Body of pancreas (tissue), 4 donors: ENCODE results near the gene CRYGN.

Experiments used
- CTCF ChIP-seq, 7 experiments: fragments of 450-650 bp in 4 of 7; fragments of 200-600 bp in 3 of 7; sonication (generic) in 3 of 7; IDR thresholded peaks; one replicate each; pipeline ENCODE4 v1.5.1; 2016 to 2019; ENCODE audit warnings: antibody characterized with exemption in 7 of 7
- POLR2A ChIP-seq, 3 donors: fragments of 450-650 bp; IDR thresholded peaks; one replicate each; pipeline ENCODE4 v1.6.1; 2016; ENCODE audit warnings: antibody characterized with exemption in 3 of 3, mild to moderate bottlenecking in 2 of 3

DNA sequence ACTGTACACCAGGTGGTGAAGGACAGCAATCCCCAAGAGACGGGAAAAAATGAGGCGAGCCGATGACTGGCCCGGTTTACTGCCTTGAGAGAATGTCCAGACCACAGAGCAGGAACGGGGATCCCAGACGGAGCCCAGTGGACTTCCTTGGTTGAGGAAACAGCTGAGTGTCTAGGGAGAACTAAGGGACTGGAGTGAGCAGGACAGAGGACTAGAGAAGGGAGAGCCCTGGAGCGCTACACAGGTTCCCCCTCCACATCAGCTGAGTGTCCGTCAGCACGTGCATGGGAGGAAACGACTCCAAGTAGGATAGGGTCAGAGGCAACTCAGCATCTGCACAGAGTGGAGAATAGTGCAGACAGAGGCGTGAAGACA is 23.0 kb downstream of the CRYGN start:
- TF ChIP-seq CTCF (IDR thresholded peaks at IDR 0.05) = no peak
- TF ChIP-seq POLR2A (IDR thresholded peaks at IDR 0.05) = no peak
